ENCODE data around the gene TBC1D4.
"Not testable (repeated sequence)": the region's sequence is repeated elsewhere in the genome, so short reads cannot be mapped to it uniquely, and the experiment has no call there.

The TBC1D4 gene

GRCh38 chr13:75446874-75447273 is 35.1 kb downstream of the TBC1D4 start:
- Mint-ChIP-seq H3K27ac (no peak overlapping the region), H3K9me3 (no peaks in the 10 kb centered on the region), H3K27me3 (no peaks in the 10 kb centered on the region), H3K4me1 (no peaks in the 10 kb centered on the region), H3K4me3 (no peak overlapping the region), H3K36me3 (no peaks in the 10 kb centered on the region)
- DNase-seq (no peak), ATAC-seq (replicated peaks) (no peak)

DNA sequence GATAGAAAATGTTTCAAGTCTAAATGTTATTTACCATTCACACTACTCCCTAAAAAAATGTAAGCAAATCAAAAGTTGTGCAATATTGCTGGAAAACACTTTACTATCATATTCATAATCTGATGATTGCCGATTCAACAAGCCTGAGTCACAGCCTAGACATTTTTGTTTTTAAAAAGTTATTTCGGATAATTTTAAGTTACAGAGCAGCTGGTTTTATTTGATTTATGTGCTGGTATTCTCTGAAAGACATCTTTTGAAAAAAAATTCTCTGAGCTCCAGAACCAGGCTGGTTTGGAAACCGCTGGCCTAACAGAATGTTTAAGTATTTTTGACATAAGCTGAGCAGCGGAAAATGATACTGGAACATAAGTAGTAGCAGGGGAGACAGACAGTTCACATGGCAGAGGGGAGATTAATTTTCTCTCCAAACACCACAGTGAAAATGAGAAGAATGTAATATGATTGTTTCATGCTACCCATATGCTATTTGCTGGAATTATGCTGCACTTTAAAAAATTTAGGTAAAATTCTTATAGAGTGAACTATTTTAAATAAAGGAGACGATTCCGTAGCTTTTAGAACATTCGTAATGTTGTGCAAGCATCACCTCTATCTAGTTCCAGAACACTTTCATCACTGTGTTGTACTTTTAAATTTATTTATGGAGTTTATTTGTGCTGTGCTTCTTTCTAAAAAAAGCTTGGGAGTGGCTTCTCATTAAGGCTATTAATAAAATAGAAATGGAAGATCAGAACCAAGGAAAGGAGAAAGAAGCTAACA is 36.1 kb downstream of the TBC1D4 start:
- no peak overlapping the region for H3K4me3 Mint-ChIP-seq
- H3K27ac Mint-ChIP-seq = no peak overlapping the region
- no peaks in the 10 kb centered on the region for H3K27me3 Mint-ChIP-seq
- no peaks in the 10 kb centered on the region for H3K9me3 Mint-ChIP-seq
- H3K4me1 Mint-ChIP-seq = no peaks in the 10 kb centered on the region
- ATAC-seq (replicated peaks) (no peak), DNase-seq (no peak)
- H3K36me3 Mint-ChIP-seq = no peaks in the 10 kb centered on the region

DNA sequence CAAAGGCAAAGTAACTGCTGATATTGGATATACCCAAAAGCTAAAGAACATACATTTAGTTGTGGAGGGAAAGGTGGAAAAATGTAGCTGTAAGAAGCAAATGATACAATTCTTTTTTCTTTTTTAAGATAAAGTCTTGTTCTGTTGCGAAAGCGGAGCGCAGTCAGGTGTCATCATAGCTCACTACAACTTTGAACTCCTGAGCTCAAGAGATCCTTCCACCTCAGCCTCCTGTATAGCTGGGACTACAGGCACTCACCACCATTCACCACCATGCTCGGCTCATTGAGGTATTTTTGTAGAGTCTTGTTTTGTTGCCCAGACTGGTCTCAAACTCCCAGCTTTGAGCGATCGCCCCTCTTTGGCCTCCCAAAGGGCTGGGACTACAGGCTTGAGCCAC is 38.0 kb downstream of the TBC1D4 start:
- H3K4me1 Mint-ChIP-seq = no peaks in the 10 kb centered on the region
- DNase-seq (no peak), ATAC-seq (replicated peaks) (no peak)
- H3K4me3 Mint-ChIP-seq = no peak overlapping the region
- no peaks in the 10 kb centered on the region for H3K9me3 Mint-ChIP-seq
- H3K36me3 Mint-ChIP-seq = no peaks in the 10 kb centered on the region
- H3K27me3 Mint-ChIP-seq = no peaks in the 10 kb centered on the region
- no peak overlapping the region for H3K27ac Mint-ChIP-seq

GRCh38 chr13:75443356-75443958 is 38.5 kb downstream of the TBC1D4 start:
- H3K4me1 Mint-ChIP-seq = no peaks in the 10 kb centered on the region
- H3K27me3 Mint-ChIP-seq = no peaks in the 10 kb centered on the region
- H3K27ac Mint-ChIP-seq = no peak overlapping the region
- no peak overlapping the region for H3K4me3 Mint-ChIP-seq
- no peak for ATAC-seq (replicated peaks)
- H3K9me3 Mint-ChIP-seq = no peaks in the 10 kb centered on the region
- no peaks in the 10 kb centered on the region for H3K36me3 Mint-ChIP-seq
- DNase-seq = no peak

DNA sequence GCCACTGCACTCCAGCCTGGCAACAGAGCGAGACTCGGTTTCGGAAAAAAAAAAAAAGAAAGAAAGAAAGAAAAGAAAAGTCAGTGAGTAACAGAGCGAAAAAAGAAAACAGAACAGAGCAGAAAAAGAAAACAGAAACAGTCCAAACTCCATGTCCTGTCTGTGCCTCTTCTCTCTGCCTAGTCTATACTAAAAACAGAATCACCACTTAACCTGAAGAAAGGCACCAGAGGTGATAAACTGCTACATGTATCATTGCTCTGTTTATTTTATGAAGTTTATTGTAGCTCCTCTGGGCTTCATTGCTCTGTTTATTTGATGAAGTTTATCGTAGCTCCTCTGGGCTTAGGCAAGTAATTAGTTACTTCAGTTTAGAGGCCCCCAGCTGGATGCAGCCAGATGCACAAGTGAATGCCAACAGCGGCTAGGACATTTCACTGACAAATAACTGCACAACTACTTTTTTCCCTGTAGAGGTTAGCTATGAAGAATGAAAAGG is 39.2 kb downstream of the TBC1D4 start:
- Mint-ChIP-seq H3K4me3 (no peak overlapping the region), H3K9me3 (no peaks in the 10 kb centered on the region), H3K36me3 (no peaks in the 10 kb centered on the region), H3K27ac (no peak overlapping the region), H3K4me1 (no peaks in the 10 kb centered on the region), H3K27me3 (no peaks in the 10 kb centered on the region)
- no peak for ATAC-seq (replicated peaks)
- no peak for DNase-seq

GRCh38 chr13:75440100-75440499 is 41.9 kb downstream of the TBC1D4 start:
- Mint-ChIP-seq H3K4me1 (no peaks in the 10 kb centered on the region), H3K27me3 (no peaks in the 10 kb centered on the region), H3K4me3 (no peak overlapping the region), H3K36me3 (no peaks in the 10 kb centered on the region), H3K27ac (no peak overlapping the region), H3K9me3 (peaks cover 0 to 2% of the 10 kb centered on the region in 2 donors)
- ATAC-seq (replicated peaks) = no peak
- no peak for DNase-seq

- DNase-seq (no peak), ATAC-seq (replicated peaks) (no peak)
Observed at GRCh38 chr13:75437582-75438318, 44.2 kb downstream of the TBC1D4 start.

GRCh38 chr13:75434126-75434525 is 47.8 kb downstream of the TBC1D4 start:
- H3K9me3 Mint-ChIP-seq, H3K27ac Mint-ChIP-seq, DNase-seq: not testable (repeated sequence)

More at GRCh38 chr13:75437582-75438318, 44.2 kb downstream of the TBC1D4 start:
- no peak overlapping the region for H3K4me3 Mint-ChIP-seq
- peaks cover 0 to 4% of the 10 kb centered on the region in 2 donors for H3K9me3 Mint-ChIP-seq
- no peak overlapping the region for H3K27ac Mint-ChIP-seq
- no peaks in the 10 kb centered on the region for H3K36me3 Mint-ChIP-seq
- H3K4me1 Mint-ChIP-seq = no peaks in the 10 kb centered on the region
- H3K27me3 Mint-ChIP-seq = no peaks in the 10 kb centered on the region

GRCh38 chr13:75432811-75433244 is 49.1 kb downstream of the TBC1D4 start:
- Mint-ChIP-seq H3K36me3 (no peaks in the 10 kb centered on the region), H3K27me3 (peaks cover 3 to 5% of the 10 kb centered on the region in 2 donors), H3K4me3 (no peak overlapping the region), H3K27ac (no peak overlapping the region), H3K4me1 (no peaks in the 10 kb centered on the region), H3K9me3 (peaks cover 0 to 4% of the 10 kb centered on the region in 2 donors)
- ATAC-seq (replicated peaks) (no peak), DNase-seq (no peak)

More at GRCh38 chr13:75434126-75434525, 47.8 kb downstream of the TBC1D4 start:
- not testable (repeated sequence) for H3K4me1 Mint-ChIP-seq; ATAC-seq (replicated peaks); H3K36me3 Mint-ChIP-seq; H3K27me3 Mint-ChIP-seq; H3K4me3 Mint-ChIP-seq

- H3K27ac Mint-ChIP-seq = no peak overlapping the region
- no peak overlapping the region for H3K4me3 Mint-ChIP-seq
- no peak for DNase-seq
- no peaks in the 10 kb centered on the region for H3K36me3 Mint-ChIP-seq
- H3K27me3 Mint-ChIP-seq = peaks cover 7 to 9% of the 10 kb centered on the region in 2 donors
- no peak for ATAC-seq (replicated peaks)
- H3K4me1 Mint-ChIP-seq = no peaks in the 10 kb centered on the region
- peaks cover 0 to 4% of the 10 kb centered on the region in 2 donors for H3K9me3 Mint-ChIP-seq
Observed at GRCh38 chr13:75432045-75432444, 49.9 kb downstream of the TBC1D4 start.

- Mint-ChIP-seq H3K27ac (no peak overlapping the region), H3K4me3 (no peak overlapping the region), H3K9me3 (peaks cover 0 to 3% of the 10 kb centered on the region in 2 donors), H3K4me1 (no peaks in the 10 kb centered on the region), H3K36me3 (no peaks in the 10 kb centered on the region), H3K27me3 (peaks cover 7 to 9% of the 10 kb centered on the region in 2 donors)
- DNase-seq (no peak), ATAC-seq (replicated peaks) (no peak)
Observed at GRCh38 chr13:75430436-75431209, 51.3 kb downstream of the TBC1D4 start.

DNA sequence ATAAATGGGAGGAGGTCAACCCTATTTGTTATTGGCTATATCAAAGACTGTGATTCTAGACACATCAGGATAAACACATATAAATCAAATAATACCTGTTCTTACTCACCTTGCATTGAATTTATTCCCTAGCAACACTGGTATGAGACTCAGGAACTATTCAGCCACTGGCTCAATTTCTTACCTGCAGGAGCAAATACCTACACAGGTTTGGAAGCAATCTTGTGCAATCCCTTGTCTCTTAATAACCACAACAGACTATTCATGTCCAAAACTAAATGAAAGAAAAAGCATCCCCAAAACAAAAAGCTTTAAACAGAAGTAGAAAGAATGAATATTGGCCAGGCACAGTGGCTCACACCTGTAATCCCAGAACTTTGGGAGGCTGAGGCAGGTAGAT is 55.5 kb downstream of the TBC1D4 start:
- H3K9me3 Mint-ChIP-seq = no peaks in the 10 kb centered on the region
- H3K36me3 Mint-ChIP-seq = no peaks in the 10 kb centered on the region
- peaks cover 7 to 9% of the 10 kb centered on the region in 2 donors for H3K27me3 Mint-ChIP-seq
- H3K4me3 Mint-ChIP-seq = no peak overlapping the region
- peaks cover 6 to 16% of the 10 kb centered on the region in 2 donors for H3K4me1 Mint-ChIP-seq
- ATAC-seq (replicated peaks) (no peak), DNase-seq (no peak)
- H3K27ac Mint-ChIP-seq = no peak overlapping the region

DNA sequence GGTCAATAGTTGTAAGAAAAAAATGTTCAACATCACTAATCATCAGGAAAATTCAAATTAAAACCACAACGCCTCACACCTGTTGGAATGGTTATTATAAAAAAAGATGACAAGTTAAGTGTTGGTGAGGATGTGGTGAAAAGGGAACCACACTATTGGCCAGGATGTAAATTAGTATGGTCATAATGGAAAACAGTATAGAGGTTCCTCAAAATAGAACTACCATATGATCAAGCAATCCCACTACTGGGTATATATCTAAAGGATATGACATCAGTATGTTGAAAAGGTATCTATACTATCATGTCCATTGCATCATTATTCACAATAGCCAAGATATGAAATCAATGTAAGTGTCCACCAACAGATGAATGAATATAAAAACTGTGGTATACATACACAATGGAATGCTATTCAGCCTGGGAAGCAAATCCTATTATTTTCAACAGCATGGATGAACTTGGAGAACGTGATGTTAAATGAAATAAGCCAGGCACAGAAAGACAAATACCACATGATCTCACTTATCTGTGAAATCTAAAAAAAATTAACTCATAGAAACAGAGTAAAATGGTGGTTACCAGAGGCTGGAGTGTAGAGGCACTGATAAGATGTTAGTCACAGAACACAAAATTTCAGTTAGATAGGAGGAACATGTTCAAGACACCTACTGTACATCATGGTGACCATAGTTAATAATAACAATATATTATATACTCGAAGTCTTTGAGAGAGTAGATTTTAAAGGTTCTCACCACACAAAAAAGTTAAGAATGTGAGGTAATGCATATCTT is 56.6 kb downstream of the TBC1D4 start:
- Mint-ChIP-seq H3K27ac (no peak overlapping the region), H3K27me3 (peaks cover 7 to 12% of the 10 kb centered on the region in 2 donors), H3K36me3 (no peaks in the 10 kb centered on the region), H3K4me3 (no peak overlapping the region), H3K4me1 (peaks cover 6 to 16% of the 10 kb centered on the region in 2 donors), H3K9me3 (no peaks in the 10 kb centered on the region)
- no peak for DNase-seq
- peak; percentile 92 to 97 for ATAC-seq (replicated peaks)

Measured in stimulated activated naive B cell treated with anti-CD40 and anti-IgM and Interleukin-4, amounts not matched to agents 10 μg/mL and 1 μg/mL and 100 μg/mL, for 72 hours (primary cell).